ENCODE results near the gene BLID.

- TF ChIP-seq POLR2A (IDR thresholded peaks at IDR 0.05): no peak
- no peak for TF ChIP-seq CTCF (IDR thresholded peaks at IDR 0.05)
These were observed 38.6 kb downstream of the BLID start for GRCh38 chr11:122077459-122077858.
